Smooth muscle cell (in vitro differentiated cells): Measurements from ENCODE around the gene EFCAB6. TPM values are rescaled to one million over a fixed set of nuclear protein-coding genes. Genes with fewer than 3 reads are reported as not detected.

Experiments used
- DNase-seq: peaks from one replicate; lab custom pipeline; 2025; ENCODE audit not compliant: unreplicated experiment; lab: John Stamatoyannopoulos, UW
- H2AFZ ChIP-seq: fragments of 200-600 bp; sonication (generic); 2 replicates; pipeline ENCODE4 v1.6.0; 2016; ENCODE audit warnings: antibody characterized with exemption, low read depth, mild to moderate bottlenecking
- H3F3A ChIP-seq: fragments of 200-600 bp; sonication (generic); 2 replicates; pipeline ENCODE4 v1.6.0; 2017; ENCODE audit warnings: antibody characterized with exemption, low read depth
- H3K27ac ChIP-seq: fragments of 200-600 bp; sonication (generic); 2 replicates; pipeline ENCODE4 v1.5.1; 2016; ENCODE audit warnings: low read depth, mild to moderate bottlenecking
- H3K27me3 ChIP-seq: fragments of 200-600 bp; sonication (generic); 2 replicates; pipeline ENCODE4 v1.6.1; 2016; ENCODE audit warnings: low read depth, mild to moderate bottlenecking
- H3K36me3 ChIP-seq: fragments of 200-600 bp; sonication (generic); 2 replicates; pipeline ENCODE4 v1.5.1; 2016; ENCODE audit warnings: low read depth
- H3K4me1 ChIP-seq: fragments of 200-600 bp; sonication (generic); 2 replicates; pipeline ENCODE4 v1.5.1; 2016; ENCODE audit warnings: low read depth
- H3K4me2 ChIP-seq: fragments of 200-600 bp; sonication (generic); 2 replicates; pipeline ENCODE4 v1.6.0; 2016; ENCODE audit warnings: mild to moderate bottlenecking
- H3K4me3 ChIP-seq: fragments of 200-600 bp; sonication (generic); 2 replicates; pipeline ENCODE4 v1.5.1; 2016; ENCODE audit warnings: mild to moderate bottlenecking
- H3K79me2 ChIP-seq: fragments of 200-600 bp; sonication (generic); 2 replicates; pipeline ENCODE4 v1.6.0; 2016; ENCODE audit warnings: low read depth, mild to moderate bottlenecking
- H3K9ac ChIP-seq: fragments of 200-600 bp; sonication (generic); 2 replicates; pipeline ENCODE4 v1.6.0; 2016; ENCODE audit warnings: low read depth
- H3K9me3 ChIP-seq: fragments of 200-600 bp; sonication (generic); replicated peaks from 2 replicates; pipeline ENCODE4 v1.5.1; 2016; ENCODE audit warnings: low read depth
- H4K20me1 ChIP-seq: fragments of 200-600 bp; sonication (generic); 2 replicates; pipeline ENCODE4 v1.6.0; 2016; ENCODE audit warnings: low read depth
- CTCF ChIP-seq: fragments of 200-600 bp; sonication (generic); IDR thresholded peaks from 2 replicates; pipeline ENCODE4 v1.5.1; 2017; ENCODE audit warnings: borderline replicate concordance, mild to moderate bottlenecking, antibody characterized with exemption; ENCODE audit not compliant: insufficient read depth, poor library complexity, severe bottlenecking
- WGBS: methylation state at CpG from one replicate; pipeline ENCODE4 v1.1.7; 2016; ENCODE audit warnings: low lambda C conversion rate; 5-methylcytosine and 5-hydroxymethylcytosine counted together
- polyA plus RNA-seq: library from polyadenylated mRNA; unstranded; fragments of >200 nt; fragmentation: Nextera tagmentation; extraction: Ambion mirVana; gene quantifications from 2 replicates; pipeline ENCODE4 v1.2.1, GENCODE V29; 2016
- total RNA-seq: library from RNA; depleted of rRNA; stranded (reverse); fragments of >200 nt; gene quantifications from 2 replicates; pipeline ENCODE4 v1.2.3, GENCODE V29; 2014

EFCAB6 gene
- total and polyA plus RNA-seq, 2 experiments from 2014 or later: 0.80 to 2.9 TPM

- Histone ChIP-seq H3K4me3 (no peak overlapping the region), H3K9ac (no peak overlapping the region), H3K27me3 (no peaks in the 10 kb centered on the region), H3K79me2 (no peaks in the 10 kb centered on the region), H2AFZ (no peak overlapping the region), H3K4me2 (no peak overlapping the region), H3F3A (no peaks in the 10 kb centered on the region), H3K4me1 (no peaks in the 10 kb centered on the region), H3K36me3 (no peaks in the 10 kb centered on the region), H4K20me1 (no peaks in the 10 kb centered on the region), H3K27ac (no peak overlapping the region), H3K9me3 (no peaks in the 10 kb centered on the region)
- no peak for TF ChIP-seq CTCF
- DNase-seq: no peak
- WGBS: 85% methylated on average over 15 of the region's 15 CpGs
Observed at GRCh38 chr22:43742154-43742950, 69.8 kb downstream of the EFCAB6 start.

GRCh38 chr22:43740587-43741270 lies 71.4 kb downstream of the EFCAB6 start:
- Histone ChIP-seq H3K27ac (no peak overlapping the region), H3K9ac (no peak overlapping the region), H3K79me2 (no peaks in the 10 kb centered on the region), H3K9me3 (no peaks in the 10 kb centered on the region), H2AFZ (no peak overlapping the region), H3K36me3 (no peaks in the 10 kb centered on the region), H3F3A (no peaks in the 10 kb centered on the region), H3K27me3 (no peaks in the 10 kb centered on the region), H3K4me1 (no peaks in the 10 kb centered on the region), H3K4me2 (no peak overlapping the region), H3K4me3 (no peak overlapping the region), H4K20me1 (no peaks in the 10 kb centered on the region)
- WGBS: 75% methylated on average over 19 of the region's 19 CpGs
- no peak for TF ChIP-seq CTCF
- no peak for DNase-seq

GRCh38 chr22:43739851-43740379 lies 72.2 kb downstream of the EFCAB6 start:
- Histone ChIP-seq H3K79me2 (no peaks in the 10 kb centered on the region), H3K27ac (no peak overlapping the region), H3F3A (no peaks in the 10 kb centered on the region), H3K4me3 (no peak overlapping the region), H3K4me1 (no peaks in the 10 kb centered on the region), H3K36me3 (no peaks in the 10 kb centered on the region), H3K9me3 (no peaks in the 10 kb centered on the region), H4K20me1 (no peaks in the 10 kb centered on the region), H3K27me3 (no peaks in the 10 kb centered on the region), H3K9ac (no peak overlapping the region), H2AFZ (no peak overlapping the region), H3K4me2 (no peak overlapping the region)
- WGBS: 85% methylated on average over 9 of the region's 11 CpGs
- TF ChIP-seq CTCF: no peak
- DNase-seq: no peak
